Spleen (tissue), 7 donors: Measurements from ENCODE around the gene GUK1.

ENCODE experiments used
- CTCF ChIP-seq, 11 experiments: fragments of 200-600 bp in 7 of 11; fragments of 450-650 bp in 4 of 11; sonication (generic) in 4 of 11; IDR thresholded peaks in 8 of 11; conservative IDR thresholded peaks in 3 of 11; 1 replicate in 7 of 11; 2 replicates in 4 of 11; pipeline versions ENCODE4 v1.4.0 to v1.8.0; 2016 to 2021; ENCODE audit warnings: antibody characterized with exemption in 11 of 11, inconsistent platforms in 4 of 11, mild to moderate bottlenecking in 1 of 11
- POLR2A ChIP-seq, 3 donors: fragments of 450-650 bp; IDR thresholded peaks; one replicate each; pipeline ENCODE4 v1.5.1; 2017; ENCODE audit warnings: antibody characterized with exemption in 3 of 3, mild to moderate bottlenecking in 1 of 3
- donor health status: DM: no; HTN: no; CAD: no; lungs with moderate emphysema.
- donor health status: DM: no; HTN: no; CAD: no.
- donor health status: DM: no; HTN: no; CAD: no.

- TF ChIP-seq CTCF (IDR thresholded peaks at IDR 0.05 in 8 of 11, conservative IDR thresholded peaks at IDR 0.05 in 3 of 11): no peak
- TF ChIP-seq POLR2A (IDR thresholded peaks at IDR 0.05): no peak
Observed at GRCh38 chr1:228180959-228181644, 41.0 kb downstream of the GUK1 start.
